NCI-H2107 treated with DMSO at 0.1 percent for 48 hours (cell line): ENCODE data around the gene ARMH1.
"Not testable (repeated sequence)": the region's sequence is repeated elsewhere in the genome, so short reads cannot be mapped to it uniquely, and the experiment has no call there.

Source experiments
- DNase-seq: peaks from one replicate; lab custom pipeline; 2025; ENCODE audit not compliant: unreplicated experiment; lab: John Stamatoyannopoulos, UW

ARMH1 gene

DNA sequence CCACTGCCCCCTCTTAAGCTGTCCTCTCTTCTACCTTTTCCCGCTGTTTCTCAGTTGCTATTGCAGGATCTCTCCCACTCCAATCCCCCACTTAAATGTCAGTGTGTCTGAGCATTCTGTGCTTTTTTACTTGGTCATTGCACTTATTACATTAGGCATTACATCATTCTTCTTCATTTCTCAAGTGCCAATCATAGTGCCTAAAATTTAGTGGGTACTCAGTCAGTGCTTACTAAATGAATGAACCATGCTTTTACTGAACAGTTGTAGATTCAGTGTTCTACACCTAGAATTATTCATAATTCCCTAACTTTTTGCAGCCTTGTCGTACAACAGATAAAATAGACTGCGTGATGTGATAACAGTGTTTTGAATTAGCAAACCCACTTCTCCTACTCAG lies 19.4 kb downstream of the ARMH1 start:
- no peak for DNase-seq

DNA sequence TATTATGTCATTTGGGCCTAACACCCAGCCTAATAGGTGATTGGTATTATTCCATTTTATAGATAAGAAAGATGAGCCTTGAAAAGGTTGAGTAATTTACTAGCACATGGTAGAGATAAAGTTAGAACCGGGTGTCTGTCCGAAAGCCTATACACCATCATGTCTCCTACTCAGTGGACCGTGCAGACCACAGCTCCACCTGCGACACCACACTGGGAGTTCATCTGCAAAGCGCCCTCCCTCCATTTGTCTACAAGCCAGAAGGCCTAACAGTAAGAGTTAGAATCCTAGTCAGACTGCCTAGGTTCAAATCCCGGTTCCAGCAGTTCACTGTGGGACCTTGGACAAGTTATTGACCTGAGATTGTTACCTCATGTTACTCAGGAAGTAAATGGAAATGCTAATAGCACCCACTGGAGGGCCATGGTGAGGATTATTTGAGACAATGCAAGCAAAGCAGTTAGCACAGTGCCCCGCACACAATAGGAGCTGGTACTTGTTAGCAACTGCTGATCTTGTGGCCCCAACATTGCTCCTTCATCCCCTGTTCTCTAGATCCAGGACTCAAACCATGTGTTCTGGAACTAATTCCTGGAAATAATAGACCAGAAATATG lies 20.5 kb downstream of the ARMH1 start:
- DNase-seq = no peak

DNA sequence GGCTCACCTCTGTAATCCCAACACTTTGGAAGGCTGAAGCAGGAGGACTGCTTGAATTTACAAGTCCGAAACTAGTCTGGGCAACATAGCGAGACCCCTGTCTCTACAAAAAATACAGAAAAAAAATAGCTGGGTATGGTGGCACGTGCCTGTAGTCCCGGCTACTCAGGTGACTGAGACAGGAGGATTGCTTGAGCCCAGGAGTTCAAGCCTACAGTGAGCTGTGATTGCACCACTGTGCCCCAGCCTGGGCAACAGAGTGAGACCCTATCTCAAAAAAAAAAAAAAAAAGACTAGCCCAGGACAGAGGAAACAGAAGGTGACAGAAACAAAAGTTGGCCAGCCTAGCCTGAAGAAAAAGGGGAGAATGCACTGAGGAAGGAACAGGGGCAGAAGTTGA lies 21.2 kb downstream of the ARMH1 start:
- no peak for DNase-seq

DNA sequence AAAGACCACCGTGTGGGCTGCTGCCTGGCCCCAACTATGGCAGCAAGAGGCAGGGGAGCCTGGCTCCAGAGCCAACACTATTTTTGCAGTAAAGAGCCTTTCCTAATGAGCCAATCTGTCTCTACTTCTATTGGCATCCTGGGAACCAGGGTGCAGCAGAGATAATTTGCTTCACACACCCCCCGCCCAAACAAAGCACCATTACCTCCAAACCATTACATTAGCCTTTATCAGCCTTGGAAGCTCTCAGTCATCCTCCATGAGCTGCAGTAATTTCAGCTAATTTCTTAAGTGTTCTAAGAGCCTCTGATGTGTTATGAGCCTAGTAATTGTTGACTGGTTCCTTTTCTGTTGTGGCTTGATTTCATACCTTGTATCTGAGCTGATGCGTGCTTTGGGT lies 21.6 kb downstream of the ARMH1 start:
- no peak for DNase-seq

DNA sequence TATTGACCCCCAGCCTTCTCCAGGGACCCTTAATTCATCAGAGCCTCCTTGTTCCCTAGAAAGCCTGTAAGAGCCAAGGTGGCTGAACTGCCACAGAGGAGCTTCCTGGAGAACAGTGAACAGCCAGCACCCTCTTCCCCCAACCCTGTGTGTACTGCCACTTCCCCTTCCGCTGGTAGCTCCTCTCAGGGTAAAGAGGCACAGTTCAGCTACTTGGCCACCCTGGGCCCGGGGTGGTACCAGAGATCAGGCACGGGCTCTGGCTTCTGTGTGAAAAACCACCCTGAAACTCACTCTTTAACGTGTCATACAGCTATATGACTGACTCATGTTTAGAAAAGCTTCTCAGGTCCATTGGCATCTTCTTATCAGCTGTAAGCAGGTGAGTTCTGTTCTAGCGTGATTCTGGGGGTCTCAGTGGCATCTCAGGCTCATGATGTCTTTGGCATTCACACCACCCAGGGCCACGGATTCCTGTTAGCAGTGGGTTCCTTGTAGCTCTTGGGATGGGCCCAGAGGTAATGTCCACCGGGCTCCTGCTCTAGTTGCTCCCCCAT lies 22.4 kb downstream of the ARMH1 start:
- DNase-seq = no peak

DNA sequence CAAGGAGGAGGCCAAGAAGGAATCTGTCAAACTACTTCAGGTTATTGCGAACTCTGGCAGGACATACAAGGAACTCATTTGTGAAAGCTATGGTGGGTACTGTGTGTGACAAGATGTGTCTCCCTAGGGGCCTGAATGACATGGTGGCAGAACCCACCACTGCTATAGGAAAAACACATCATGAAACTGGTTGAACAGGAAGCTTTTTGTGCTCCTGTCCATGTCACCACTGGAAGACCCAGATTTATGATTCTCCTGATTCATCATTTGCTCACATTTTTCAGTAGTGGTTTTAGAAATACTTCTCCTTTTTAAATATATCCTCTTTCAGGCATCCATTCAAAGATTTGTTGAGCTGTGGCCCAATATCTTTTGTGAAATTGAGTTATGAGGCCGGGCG lies 23.6 kb downstream of the ARMH1 start:
- DNase-seq = no peak

DNA sequence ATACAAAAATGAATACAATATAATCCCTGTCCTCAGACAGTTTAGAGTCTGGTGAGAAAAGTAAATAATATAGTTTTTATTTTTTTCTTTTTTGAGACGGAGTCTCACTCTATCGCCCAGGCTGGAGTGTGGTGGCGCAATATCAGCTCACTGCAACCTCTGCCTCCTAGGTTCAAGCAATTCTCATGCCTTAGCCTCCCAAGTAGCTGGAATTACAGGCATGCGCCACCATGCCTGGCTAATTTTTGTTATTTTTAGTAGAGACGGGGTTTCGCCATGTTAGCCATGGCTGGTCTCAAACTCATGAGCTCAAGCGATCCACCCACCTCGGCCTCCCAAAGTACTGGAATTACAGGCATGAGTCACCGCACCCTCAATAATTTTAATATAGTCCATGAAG lies 24.9 kb downstream of the ARMH1 start:
- DNase-seq = not testable (repeated sequence)

DNA sequence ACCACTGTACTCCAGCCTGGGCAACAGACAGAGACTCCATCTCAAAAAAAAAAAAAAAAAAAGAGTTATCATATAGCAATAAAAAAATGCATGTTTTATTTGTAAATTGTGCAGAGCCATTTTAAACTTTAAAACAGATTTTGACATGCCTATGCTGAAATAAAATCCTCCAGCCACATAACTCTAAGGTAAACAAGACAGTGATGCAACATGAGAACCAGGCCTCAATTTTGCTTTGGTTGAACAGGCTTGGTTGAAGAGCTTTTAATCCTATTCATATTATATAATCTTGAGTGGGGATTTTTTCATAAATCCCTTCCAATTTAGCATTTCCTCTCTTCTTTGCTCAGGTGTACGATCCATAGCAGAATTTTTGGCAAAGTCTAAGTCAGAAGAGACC lies 26.1 kb downstream of the ARMH1 start:
- DNase-seq = peak; percentile 80

DNA sequence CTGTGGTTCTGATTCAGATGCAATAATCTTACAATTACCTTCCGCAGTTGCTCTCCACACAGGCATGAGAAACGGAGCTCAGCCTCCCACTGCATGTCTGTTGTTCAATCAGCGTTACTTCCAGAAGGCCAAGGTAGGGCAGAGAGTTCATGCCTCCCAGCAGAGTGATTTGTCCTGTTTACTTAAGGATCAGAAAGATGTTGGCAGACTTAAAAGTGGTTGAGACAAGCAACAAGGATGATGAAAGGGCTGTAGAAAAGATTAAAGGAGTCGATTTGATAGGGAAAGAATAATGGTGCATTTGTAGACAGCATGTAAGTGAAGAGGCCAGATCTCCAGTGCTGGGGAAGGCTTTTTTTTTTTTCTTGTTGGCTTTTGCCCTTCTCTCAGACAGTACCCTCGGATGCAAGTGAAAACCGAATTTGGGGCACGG lies 26.6 kb downstream of the ARMH1 start:
- no peak for DNase-seq

DNA sequence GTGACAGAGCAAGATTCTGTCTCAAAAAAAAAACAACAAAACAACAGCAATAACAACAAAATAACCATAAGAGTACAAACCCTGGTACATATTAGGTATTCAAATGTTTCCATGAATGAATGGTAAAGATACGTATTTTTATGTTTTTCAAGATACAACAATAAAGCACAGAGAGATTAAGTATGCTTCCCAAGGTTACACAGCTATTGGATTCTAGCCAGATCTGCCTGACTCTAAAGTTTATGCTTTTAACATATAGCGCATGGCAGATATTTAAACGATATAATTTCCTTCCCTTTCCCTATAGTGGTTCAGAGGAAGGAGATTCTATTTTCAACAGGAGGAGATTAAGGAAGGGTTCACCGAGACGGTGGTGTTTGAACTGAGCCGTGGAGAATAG lies 31.0 kb downstream of the ARMH1 start:
- no peak for DNase-seq

DNA sequence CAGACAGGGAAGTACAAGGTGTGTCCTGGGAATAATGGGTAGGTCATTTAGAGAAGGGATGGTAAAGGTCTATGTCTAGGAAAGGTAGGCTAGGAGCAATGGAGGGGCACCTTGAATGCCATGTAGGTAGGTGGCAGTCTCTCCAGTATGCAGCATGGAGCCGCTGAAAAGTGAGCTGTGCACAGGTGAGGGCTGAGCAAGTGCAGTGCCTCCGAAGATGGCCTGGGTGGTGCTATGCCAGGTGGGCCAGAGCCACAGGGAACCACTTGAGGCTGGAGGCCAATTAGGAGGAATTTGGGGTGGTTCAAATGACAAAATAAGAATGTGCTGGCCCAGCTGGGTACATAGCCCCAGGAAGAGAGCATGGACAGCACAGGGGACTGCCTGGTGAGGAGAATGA lies 31.4 kb downstream of the ARMH1 start:
- peak; percentile 31 for DNase-seq

DNA sequence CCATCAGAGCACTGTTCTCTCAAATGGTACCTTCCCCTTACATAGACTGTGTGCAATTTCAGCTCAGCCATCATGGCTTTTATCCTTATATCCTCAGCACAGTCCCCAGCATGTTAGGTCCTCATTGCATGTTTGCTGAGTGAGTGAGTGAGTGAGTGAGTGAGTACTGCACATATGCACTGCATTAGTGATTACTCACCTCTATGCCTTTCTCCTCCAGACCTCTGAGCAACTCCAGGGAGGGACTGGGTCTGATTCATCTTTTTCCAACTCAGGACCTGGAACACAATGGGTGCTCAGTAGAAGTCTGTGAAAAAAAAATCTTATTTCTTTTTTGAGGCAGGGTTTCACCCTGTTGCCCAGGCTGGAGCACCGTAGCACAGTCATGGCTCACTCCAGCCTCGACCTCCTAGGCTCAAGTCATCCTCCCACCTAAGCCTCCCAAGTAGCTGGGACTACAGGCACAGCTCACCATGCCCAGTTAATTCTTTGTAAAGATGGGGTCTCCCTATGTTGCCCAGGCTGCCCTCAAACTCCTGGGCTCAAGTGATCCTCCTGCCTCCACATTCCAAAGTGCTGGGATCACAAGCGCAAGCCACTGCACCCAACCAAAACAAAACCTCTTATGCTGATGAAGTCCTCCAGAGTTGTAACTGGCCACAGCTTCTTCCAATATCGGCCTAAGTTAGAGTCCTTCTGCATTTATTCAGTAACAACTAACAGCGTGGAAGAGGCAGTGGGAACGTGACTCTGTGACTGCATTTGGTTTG lies 32.8 kb downstream of the ARMH1 start:
- no peak for DNase-seq

DNA sequence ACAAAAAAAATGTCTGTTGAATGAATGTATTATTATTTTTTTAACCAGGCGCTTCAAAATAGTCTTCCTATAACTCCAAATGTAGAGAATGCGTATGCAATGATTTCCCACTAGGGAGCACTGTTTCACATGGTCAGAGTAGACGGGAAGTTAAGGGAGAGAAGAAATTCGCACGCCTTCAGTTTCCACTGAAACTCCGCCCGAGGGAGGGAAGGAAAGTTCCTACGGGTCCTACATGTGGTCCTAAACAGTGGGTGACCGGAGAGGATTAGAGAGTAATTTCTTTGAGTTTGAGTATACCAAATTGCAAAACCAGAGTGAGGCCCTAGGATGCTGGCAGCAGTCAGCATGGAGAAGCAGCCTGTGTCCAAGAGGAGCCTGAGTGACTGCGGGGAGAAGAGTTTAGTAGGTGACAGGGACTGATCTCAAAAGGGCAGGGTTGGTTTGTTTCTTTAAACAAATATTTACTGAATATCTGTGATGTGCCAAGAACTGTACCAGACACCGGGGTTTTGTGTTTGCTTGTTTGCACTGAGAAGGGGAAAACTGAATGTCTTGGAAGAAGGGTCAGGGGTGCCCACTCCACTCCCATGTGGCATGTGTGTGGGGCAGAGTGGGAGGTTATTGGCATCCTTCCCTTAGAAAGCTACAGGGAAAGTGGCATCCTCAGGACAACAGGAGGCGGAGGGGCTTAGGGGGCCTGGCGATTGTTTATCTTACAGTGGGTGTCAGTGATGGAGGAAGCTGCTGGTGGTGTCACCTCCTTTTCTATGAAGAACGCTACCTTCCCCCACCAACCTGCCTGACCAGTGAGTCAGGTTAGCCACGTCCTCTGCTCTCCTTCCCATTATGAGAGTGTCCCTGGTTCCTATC lies 33.7 kb downstream of the ARMH1 start:
- DNase-seq = no peak

DNA sequence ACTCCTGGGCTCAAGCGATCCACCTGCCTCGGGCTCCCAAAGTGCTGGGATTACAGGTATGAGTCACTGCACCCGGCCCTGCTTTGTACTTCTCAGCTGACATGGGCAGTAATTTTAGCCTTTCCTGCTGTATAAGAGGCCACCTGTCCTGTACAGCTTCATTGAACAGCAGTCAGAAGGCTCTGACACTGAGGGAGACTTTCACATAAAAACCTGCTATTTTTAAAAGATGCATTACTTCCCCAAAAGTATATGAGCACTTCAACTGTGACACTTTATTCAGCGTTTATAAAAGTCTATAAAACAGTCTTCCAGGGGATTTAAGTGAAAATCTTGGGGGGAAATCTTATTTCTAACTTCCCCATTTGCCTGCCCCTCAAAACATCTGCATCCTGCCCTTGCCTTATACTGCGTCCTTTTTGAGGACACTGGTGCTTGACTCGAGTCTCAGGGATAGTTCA lies 38.8 kb downstream of the ARMH1 start:
- peak; percentile 77 for DNase-seq

DNA sequence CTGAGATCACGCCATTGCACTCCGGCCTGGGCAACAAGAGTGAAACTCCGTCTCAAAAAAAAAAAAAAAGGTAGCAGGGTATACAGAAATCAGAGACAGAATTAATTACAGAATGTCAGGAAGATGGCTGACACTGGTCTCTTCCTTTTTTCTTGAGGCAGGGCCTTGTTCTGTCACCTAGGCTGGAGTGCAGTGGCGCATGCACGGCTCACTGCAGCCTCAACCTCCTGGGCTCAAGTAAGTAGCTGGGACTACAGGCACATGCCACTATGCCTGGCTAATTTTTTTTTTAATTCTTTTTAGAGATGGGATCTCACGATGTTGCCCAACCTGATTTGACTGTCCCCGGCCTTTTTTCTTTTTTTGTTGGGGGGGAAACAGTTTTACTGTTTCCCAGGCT lies 40.0 kb downstream of the ARMH1 start:
- no peak for DNase-seq

DNA sequence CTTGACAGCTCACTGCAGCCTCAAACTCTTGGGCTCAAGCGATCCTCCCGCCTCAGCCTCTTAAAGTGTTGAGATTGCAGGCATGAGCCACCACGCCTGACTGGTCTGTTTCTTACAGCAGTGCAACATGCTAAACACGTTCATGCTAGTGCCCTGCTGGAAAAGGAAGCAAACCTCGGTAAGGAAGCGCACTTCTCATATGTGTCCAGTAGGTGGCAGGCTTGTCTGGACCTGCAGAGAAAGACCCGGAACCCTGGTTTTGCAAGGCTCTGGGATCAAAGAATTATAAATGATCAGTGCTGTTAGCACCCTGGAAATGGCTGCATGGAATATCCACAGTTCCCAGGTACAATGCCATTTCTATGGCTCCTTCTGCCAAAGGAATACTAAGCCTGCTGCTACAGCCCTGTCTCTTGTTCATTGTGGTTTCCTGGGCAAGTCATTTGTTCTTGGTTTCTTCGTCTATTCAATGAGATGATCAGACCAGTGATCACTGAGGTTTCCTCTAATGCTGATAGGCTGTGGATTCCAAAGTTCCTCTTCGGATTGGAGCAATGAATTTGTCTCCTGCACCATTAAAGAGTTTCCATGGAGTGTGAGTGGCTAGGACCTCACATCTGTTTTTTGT lies 40.5 kb downstream of the ARMH1 start:
- peak; percentile 84 for DNase-seq

DNA sequence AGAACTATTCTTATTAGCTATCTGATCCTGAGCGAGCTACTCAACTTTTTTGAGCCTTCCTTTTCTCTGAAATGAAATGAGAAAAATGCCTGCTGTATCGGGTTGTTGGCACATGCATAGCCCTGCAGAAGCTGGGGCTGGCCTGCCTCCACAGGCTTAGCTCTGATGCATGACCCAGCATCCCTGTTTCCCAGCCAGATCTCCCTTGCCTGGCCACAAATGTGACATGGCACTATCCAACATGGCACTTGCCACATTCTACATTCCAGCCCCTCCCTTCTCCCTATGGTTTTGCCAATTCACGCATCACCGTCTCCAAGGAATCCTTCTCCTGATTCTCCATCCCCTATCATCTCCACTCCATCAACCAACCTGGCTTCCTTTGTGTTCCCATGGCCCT lies 42.6 kb downstream of the ARMH1 start:
- DNase-seq = no peak

DNA sequence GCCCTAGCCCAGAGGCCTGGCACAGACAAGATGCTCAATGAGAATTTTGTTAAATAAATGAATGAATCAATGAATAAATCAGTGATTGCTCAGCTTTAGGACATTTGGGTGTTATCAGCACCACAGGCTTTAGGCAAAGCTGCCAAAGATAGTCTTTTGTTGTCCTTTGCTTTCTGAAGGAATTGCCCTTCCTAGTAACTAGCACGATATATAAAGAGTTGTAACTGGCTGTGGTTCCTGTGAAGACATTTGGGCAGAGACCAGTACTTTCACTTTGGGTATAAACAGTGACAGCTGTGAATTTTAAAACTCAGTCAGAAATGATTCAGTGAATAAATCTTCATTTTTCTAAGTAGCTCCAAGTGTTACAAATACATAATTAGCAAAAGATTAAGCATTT lies 43.1 kb downstream of the ARMH1 start:
- no peak for DNase-seq

DNA sequence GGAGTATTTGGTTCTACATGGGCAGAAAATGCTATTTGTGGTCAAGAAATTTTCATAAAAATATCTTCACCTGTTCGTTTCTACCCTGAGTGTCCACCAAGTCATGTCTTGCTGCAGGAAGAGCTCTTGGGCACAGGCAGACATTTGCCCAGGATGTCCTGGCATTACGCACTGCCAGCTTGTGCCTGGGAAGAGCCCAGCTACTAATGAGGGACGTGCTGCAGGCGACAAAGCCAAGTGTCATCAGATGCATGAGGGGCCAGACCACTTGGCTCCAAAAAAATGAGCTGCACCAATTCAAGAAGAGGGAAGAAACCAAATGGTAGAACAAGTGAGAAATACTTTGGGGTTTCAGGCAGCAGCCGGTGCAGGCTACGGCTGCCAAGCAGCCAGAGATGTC lies 43.6 kb downstream of the ARMH1 start:
- DNase-seq = no peak

DNA sequence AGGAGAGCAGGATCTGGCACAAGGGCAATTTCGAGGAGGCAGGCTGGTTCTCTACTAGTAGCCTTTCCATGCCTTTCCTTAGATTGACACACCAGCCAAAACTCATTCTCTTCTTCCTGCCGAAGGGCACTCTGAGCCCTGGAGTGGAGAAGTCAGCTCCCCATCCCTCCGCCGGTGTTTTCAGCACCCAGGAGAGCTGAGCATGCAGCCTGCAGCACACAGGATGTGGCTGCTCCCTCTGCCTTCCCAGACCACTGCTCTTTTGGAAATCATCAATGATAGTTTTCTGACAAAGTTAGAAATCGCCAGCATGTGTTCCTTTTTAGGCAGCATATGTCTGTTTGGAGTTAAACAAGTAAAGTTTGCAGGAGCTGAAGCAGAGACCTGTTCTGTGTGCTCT lies 44.8 kb downstream of the ARMH1 start:
- DNase-seq = no peak

DNA sequence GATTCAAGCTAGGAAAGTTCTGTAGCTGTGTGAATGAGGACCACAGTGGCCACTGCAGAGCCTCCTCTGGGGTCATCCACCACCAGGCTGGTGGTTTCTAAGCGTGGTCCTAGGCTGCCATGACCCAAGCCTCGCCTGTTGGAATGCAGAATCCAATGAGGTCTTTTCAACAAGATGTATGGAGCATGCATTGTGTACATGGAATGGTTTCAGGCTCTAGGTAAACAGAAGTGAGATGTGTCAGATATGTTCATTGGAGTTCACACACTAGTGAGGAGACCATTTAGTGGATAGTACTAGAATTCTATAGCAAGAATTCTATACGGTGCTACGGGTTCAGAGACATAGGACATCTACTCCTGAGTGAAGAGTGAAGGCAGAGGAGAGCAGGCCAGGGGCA lies 45.8 kb downstream of the ARMH1 start:
- no peak for DNase-seq
